HepG2 (cell line): ENCODE measurements around the gene PYGL. TPM values are rescaled to one million over a fixed set of nuclear protein-coding genes. Genes with fewer than 3 reads are reported as not detected.

Experiments
- ATAC-seq: fragments of 200-7000 bp; cut with Tn5 transposase; 3 replicates; pipeline ENCODE4 v1.9.1; 2020; ENCODE audit warnings: mild to moderate bottlenecking, moderate library complexity
- BruUV-seq: library from RNA; stranded (reverse); fragments of 400-500 nt; replicated peaks from 2 replicates; lab custom pipeline; 2021; lab: Mats Ljungman, UMichigan
- CTCF ChIA-PET: fragments of 300-600 bp; formaldehyde crosslinking; extraction: SDS; loops from one replicate; lab custom pipeline; 2021; ENCODE audit warnings: low total read pairs, inconsistent platforms, low intra/inter-chr PET ratio; lab: Yijun Ruan, JAX
- POLR2A ChIA-PET: fragments of 350-600 bp; sonication (Branson Sonifier 250); formaldehyde crosslinking; loops from one replicate; lab custom pipeline; 2020; ENCODE audit warnings: antibody characterized with exemption, inconsistent platforms; lab: Yijun Ruan, JAX
- DNase-seq: peaks from one replicate; pipeline ENCODE4 v3.0.0-alpha.2; 2015; ENCODE audit warnings: low spot score
- FAIRE-seq: peaks from 3 replicates; lab custom pipeline; 2011; peaks lifted over from hg19 to GRCh38; lab: Jason Lieb, UNC
- H2AFZ ChIP-seq: one replicate; pipeline ENCODE4 v1.6.1; 2011; ENCODE audit warnings: low read length, inconsistent platforms
- H3K27ac ChIP-seq: fragments of 300-600 bp; 3 replicates; pipeline ENCODE4 v1.8.0; 2011; ENCODE audit warnings: mixed run types, mild to moderate bottlenecking, mixed read lengths, low read length, inconsistent platforms; ENCODE audit not compliant: insufficient read depth; ENCODE audit errors: extremely low read length
- H3K27me3 ChIP-seq, 2 experiments: fragments of 200-600 bp in 1 of 2; 2 replicates in 1 of 2; 3 replicates in 1 of 2; pipeline versions ENCODE4 v1.6.0 to v1.8.0; 2011; ENCODE audit warnings: low read length in 2 of 2, mild to moderate bottlenecking in 2 of 2, moderate library complexity in 2 of 2, inconsistent platforms in 1 of 2; ENCODE audit not compliant: insufficient read depth in 2 of 2, control insufficient read depth in 1 of 2
- H3K36me3 ChIP-seq, 2 experiments: fragments of 200-600 bp in 1 of 2; replicated peaks in 1 of 2; 2 replicates in 1 of 2; 3 replicates in 1 of 2; pipeline versions ENCODE4 v1.5.1 to v1.8.0; 2011; ENCODE audit warnings: low read length in 2 of 2, inconsistent platforms in 1 of 2; ENCODE audit not compliant: insufficient read depth in 2 of 2, control insufficient read depth in 1 of 2
- H3K4me1 ChIP-seq: 2 replicates; pipeline ENCODE4 v1.5.1; 2012; ENCODE audit warnings: low read length, inconsistent platforms; ENCODE audit not compliant: insufficient read depth
- H3K4me2 ChIP-seq: 2 replicates; pipeline ENCODE4 v1.6.0; 2011; ENCODE audit warnings: low read depth, low read length, inconsistent platforms
- H3K4me3 ChIP-seq, 3 experiments: fragments of 200-600 bp in 1 of 3; sonication (generic), shearing (Covaris generic) in 1 of 3; replicated peaks in 1 of 3; 2 replicates each; pipeline ENCODE4 v1.5.1; 2011 to 2016; ENCODE audit warnings: low read length in 3 of 3, inconsistent platforms in 2 of 3, low read depth in 2 of 3, mild to moderate bottlenecking in 2 of 3, control low read depth in 1 of 3, mixed read lengths in 1 of 3; ENCODE audit not compliant: insufficient read depth in 1 of 3
- H3K79me2 ChIP-seq: one replicate; pipeline ENCODE4 v1.6.1; 2011; ENCODE audit warnings: low read length, inconsistent platforms; ENCODE audit not compliant: insufficient read depth
- H3K9ac ChIP-seq: 2 replicates; pipeline ENCODE4 v1.6.0; 2011; ENCODE audit warnings: mild to moderate bottlenecking, low read depth, low read length, inconsistent platforms; ENCODE audit not compliant: insufficient read depth
- H3K9me3 ChIP-seq: 2 replicates; pipeline ENCODE4 v1.5.1; 2012; ENCODE audit warnings: mild to moderate bottlenecking, low read length
- H4K20me1 ChIP-seq: 2 replicates; pipeline ENCODE4 v1.6.0; 2011; ENCODE audit warnings: inconsistent platforms, mild to moderate bottlenecking, low read length, moderate library complexity; ENCODE audit not compliant: insufficient read depth
- BRF2 ChIP-seq: sonication (generic); formaldehyde crosslinking; IDR thresholded peaks from 2 replicates; pipeline ENCODE4 v1.8.1; 2022; ENCODE audit warnings: mild to moderate bottlenecking, missing genetic modification reagents
- CBX5 ChIP-seq: sonication (generic); formaldehyde crosslinking; IDR thresholded peaks from 2 replicates; pipeline ENCODE4 v1.4.0; 2020; ENCODE audit warnings: missing genetic modification reagents, borderline replicate concordance
- CTCF ChIP-seq: sonication (generic); formaldehyde crosslinking; IDR thresholded peaks from 2 replicates; pipeline ENCODE4 v1.5.0; 2020; ENCODE audit warnings: mild to moderate bottlenecking, missing genetic modification reagents, moderate library complexity
- HNF1A ChIP-seq, 2 experiments: sonication (generic) in 1 of 2; formaldehyde crosslinking in 1 of 2; IDR thresholded peaks; 2 replicates each; pipeline versions ENCODE4 v1.4.0 to v1.6.1; 2016 to 2020; ENCODE audit warnings: borderline replicate concordance in 1 of 2, low read depth in 1 of 2, mild to moderate bottlenecking in 1 of 2, missing genetic modification reagents in 1 of 2
- IRF9 ChIP-seq: sonication (generic); formaldehyde crosslinking; IDR thresholded peaks from 2 replicates; pipeline ENCODE4 v1.8.0; 2022; ENCODE audit warnings: missing genetic modification reagents, mild to moderate bottlenecking, borderline replicate concordance
- RAD21 ChIP-seq: fragments of 450-650 bp; formaldehyde crosslinking; IDR thresholded peaks from 2 replicates; pipeline ENCODE4 v1.5.0; 2020; ENCODE audit warnings: mild to moderate bottlenecking
- SMC3 ChIP-seq: IDR thresholded peaks from 2 replicates; pipeline ENCODE4 v1.6.1; 2011; ENCODE audit warnings: low read length, improper control_type of control experiment
- TEF ChIP-seq: sonication (generic); formaldehyde crosslinking; IDR thresholded peaks from 2 replicates; pipeline ENCODE4 v1.5.0; 2020; ENCODE audit warnings: missing genetic modification reagents
- ZIK1 ChIP-seq: sonication (generic); formaldehyde crosslinking; IDR thresholded peaks from 2 replicates; pipeline ENCODE4 v1.5.0; 2020; ENCODE audit warnings: mild to moderate bottlenecking, low read depth, missing genetic modification reagents, borderline replicate concordance
- ZNF136 ChIP-seq: sonication (generic); formaldehyde crosslinking; IDR thresholded peaks from 2 replicates; pipeline ENCODE4 v1.8.1; 2022; ENCODE audit warnings: low read depth, mild to moderate bottlenecking, moderate library complexity, missing genetic modification reagents
- ZNF20 ChIP-seq: sonication (generic); formaldehyde crosslinking; IDR thresholded peaks from 2 replicates; pipeline ENCODE4 v1.4.0; 2020; ENCODE audit warnings: mild to moderate bottlenecking, moderate library complexity, missing genetic modification reagents
- ZNF563 ChIP-seq: sonication (generic); formaldehyde crosslinking; IDR thresholded peaks from 2 replicates; pipeline ENCODE4 v1.8.0; 2022; ENCODE audit warnings: mild to moderate bottlenecking, moderate library complexity, missing genetic modification reagents
- ZNF577 ChIP-seq: sonication (generic); formaldehyde crosslinking; IDR thresholded peaks from 2 replicates; pipeline ENCODE4 v1.4.0; 2020; ENCODE audit warnings: mild to moderate bottlenecking, low read depth, missing genetic modification reagents, borderline replicate concordance
- WGBS: methylation state at CpG from one replicate; pipeline ENCODE4 v1.1.6; 2017; ENCODE audit warnings: low lambda C conversion rate; 5-methylcytosine and 5-hydroxymethylcytosine counted together
- in situ Hi-C: cut with HindIII; loops from 2 replicates; pipeline ENCODE4 v1.10.0; 2017; ENCODE audit warnings: low pct_unique_long_range_greater_than_20kb; ENCODE audit not compliant: extremely low pct_ligation_motif_present
- intact Hi-C: fragments of 100-400 bp; cut with micrococcal nuclease; formaldehyde crosslinking; loops from one replicate; pipeline ENCODE4 v1.10.0; 2022; ENCODE audit not compliant: unreplicated experiment
- polyA plus RNA-seq, 8 experiments: library from polyadenylated mRNA; depleted of rRNA in 3 of 8; stranded (reverse) in 7 of 8; unstranded in 1 of 8; fragments of >200 nt; fragmentation: Illumina TruSeq in 4 of 8; extraction: Trizol in 4 of 8; gene quantifications; 2 replicates each; pipeline versions ENCODE4 v1.2.1 to v1.2.3, GENCODE V29; 2011 to 2016; ENCODE audit warnings: low read depth in 4 of 8, missing spikeins in 1 of 8, mixed read lengths in 1 of 8; ENCODE audit not compliant: insufficient read depth in 1 of 8
- total RNA-seq, 5 experiments: library from RNA; depleted of rRNA; stranded (reverse); fragments of >200 nt; fragmentation: Illumina TruSeq; extraction: Trizol; gene quantifications; 2 replicates each; pipeline ENCODE4 v1.2.3, GENCODE V29; 2016; ENCODE audit warnings: low read depth in 1 of 5

PYGL gene
- total and polyA plus RNA-seq, 2 of the 13 experiments (the other 11 are each of a cell fraction or from before 2014, with no cell fraction given) = 98.4 to 110 TPM

GRCh38 chr14:50860478-50861086 is 83.7 kb downstream of the PYGL start:
- 4% methylated on average over 6 of the region's 6 CpGs for WGBS
- Histone ChIP-seq H3K4me1 (peaks cover 28% of the 10 kb centered on the region), H3K9ac (peak overlapping the region; percentile 55; the same call in 1 of the 2 replicates), H2AFZ (no peak overlapping the region), H3K79me2 (no peaks in the 10 kb centered on the region), H3K9me3 (no peaks in the 10 kb centered on the region), H4K20me1 (no peaks in the 10 kb centered on the region), H3K27ac (no peak overlapping the region), H3K4me3 (peak overlapping the region; percentile 49 to 93 (median 77)), H3K4me2 (peak overlapping the region; percentile 98), H3K27me3 (0 out of 5 replicates have a peak, but pooled peaks cover 0 to 3% of the 10 kb centered on the region in 2 experiments), H3K36me3 (no peaks in the 10 kb centered on the region)
- CTCF ChIA-PET = interaction anchor here (0.9 kb wide), 1 partner anchor 318 kb away, joined by 3 read pairs; no protein-coding TSS in a partner anchor
- POLR2A ChIA-PET = interaction anchor here (0.9 to 2.1 kb wide), 5 partner anchors 14 to 84 kb away, joined by 3 to 10 read pairs (median 4); partner anchors contain the start of gene PYGL
- in situ Hi-C loops (loop anchor here (5.0 kb wide), 1 partner anchor 78 kb away; no protein-coding TSS in a partner anchor), intact Hi-C loops (loop anchor here (2.0 to 10.0 kb wide), 5 partner anchors 14 to 256 kb away; no protein-coding TSS in a partner anchor)
- ATAC-seq = peak; percentile 39
- DNase-seq = peak; percentile 66
- FAIRE-seq = peak; percentile 64
- no TSS peak for BruUV-seq
- TF ChIP-seq RAD21 (CRISPR knock-in tag) (peak; percentile 24; the same call in 1 of the 2 replicates), ZIK1 (CRISPR knock-in tag) (no peak), ZNF563 (no peak), ZNF20 (no peak), IRF9 (CRISPR knock-in tag) (no peak), BRF2 (CRISPR knock-in tag) (no peak), HNF1A (IDR thresholded peaks at IDR 0.05; ENCODE audit: low read depth) (no peak), HNF1A (CRISPR knock-in tag; IDR thresholded peaks at IDR 0.05; ENCODE audit: borderline replicate concordance) (no peak), ZNF577 (CRISPR knock-in tag) (no peak), ZNF136 (CRISPR knock-in tag) (no peak), CBX5 (no peak), SMC3 (peak; percentile 59), CTCF (CRISPR knock-in tag) (peak; percentile 68), TEF (no peak)
